ENCODE data around the gene NOP10.

The NOP10 gene

DNA sequence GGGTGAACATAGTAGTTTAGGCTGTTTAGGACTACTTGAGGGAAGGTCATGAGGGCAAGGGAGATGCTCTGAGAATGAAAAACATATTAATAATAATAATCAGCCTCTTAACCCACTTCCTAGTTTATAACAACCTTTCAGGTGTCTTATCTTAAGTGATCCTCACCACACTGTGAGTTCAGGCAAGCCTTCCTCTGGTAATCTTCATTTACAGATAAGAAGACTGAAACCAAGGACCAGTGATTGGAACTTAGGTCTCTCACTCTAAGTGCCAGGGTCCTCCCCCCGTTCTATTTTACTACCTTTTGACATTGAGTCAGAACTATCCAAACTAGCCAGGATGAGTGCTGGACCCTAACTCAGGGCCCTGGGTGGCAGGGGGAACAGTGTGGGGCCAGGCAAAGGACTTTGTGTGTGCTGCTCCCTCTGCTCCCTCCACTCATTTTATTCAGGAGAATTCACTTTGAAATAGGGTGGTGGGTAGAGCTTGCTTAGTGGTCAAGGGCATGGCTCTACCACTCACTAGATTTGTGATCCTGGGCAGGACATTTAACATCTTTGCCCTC is 5.9 kb upstream of the NOP10 start:
- TF ChIP-seq POLR2AphosphoS5 (IDR thresholded peaks at IDR 0.05; ENCODE audit: low read depth, low read length) (no peak), REST (IDR thresholded peaks at IDR 0.05; ENCODE audit: insufficient read depth in 1 of 2, low read depth in 2 of 2, low read length in 2 of 2) (no peak), SIN3A (IDR thresholded peaks at IDR 0.05; ENCODE audit: borderline replicate concordance, insufficient read depth, low read length) (no peak)

DNA sequence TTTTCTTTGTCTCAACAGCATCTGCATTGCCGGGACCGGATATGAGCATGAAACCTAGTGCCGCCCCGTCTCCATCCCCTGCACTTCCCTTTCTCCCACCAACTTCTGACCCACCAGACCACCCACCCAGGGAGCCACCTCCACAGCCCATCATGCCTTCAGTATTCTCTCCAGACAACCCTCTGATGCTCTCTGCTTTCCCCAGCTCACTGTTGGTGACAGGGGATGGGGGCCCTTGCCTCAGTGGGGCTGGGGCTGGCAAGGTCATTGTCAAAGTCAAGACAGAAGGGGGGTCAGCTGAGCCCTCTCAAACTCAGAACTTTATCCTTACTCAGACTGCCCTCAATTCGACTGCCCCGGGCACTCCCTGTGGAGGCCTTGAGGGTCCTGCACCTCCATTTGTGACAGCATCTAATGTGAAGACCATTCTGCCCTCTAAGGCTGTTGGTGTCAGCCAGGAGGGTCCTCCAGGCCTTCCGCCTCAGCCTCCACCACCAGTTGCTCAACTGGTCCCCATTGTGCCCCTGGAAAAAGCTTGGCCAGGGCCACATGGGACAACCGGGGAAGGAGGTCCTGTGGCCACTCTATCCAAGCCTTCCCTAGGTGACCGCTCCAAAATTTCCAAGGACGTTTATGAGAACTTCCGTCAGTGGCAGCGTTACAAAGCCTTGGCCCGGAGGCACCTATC is 5.2 kb upstream of the NOP10 start:
- TF ChIP-seq TAF1 (IDR thresholded peaks at IDR 0.05; ENCODE audit: borderline replicate concordance, insufficient read depth, low read length) (no peak), SIN3A (IDR thresholded peaks at IDR 0.05; ENCODE audit: borderline replicate concordance, insufficient read depth, low read length) (no peak), REST (IDR thresholded peaks at IDR 0.05; ENCODE audit: insufficient read depth in 1 of 2, low read depth in 2 of 2, low read length in 2 of 2) (no peak), FOXP2 (optimal IDR thresholded peaks at IDR 0.05; ENCODE audit: borderline replicate concordance, extremely low read depth, extremely low read length, insufficient read depth) (no peak), POLR2AphosphoS5 (IDR thresholded peaks at IDR 0.05; ENCODE audit: low read depth, low read length) (no peak)

- no peak for TF ChIP-seq TAF1 (IDR thresholded peaks at IDR 0.05; ENCODE audit: borderline replicate concordance, insufficient read depth, low read length)
- TF ChIP-seq FOXP2 (optimal IDR thresholded peaks at IDR 0.05; ENCODE audit: borderline replicate concordance, extremely low read depth, extremely low read length, insufficient read depth), result no peak
- TF ChIP-seq SIN3A (IDR thresholded peaks at IDR 0.05; ENCODE audit: borderline replicate concordance, insufficient read depth, low read length), result no peak
- TF ChIP-seq POLR2AphosphoS5 (IDR thresholded peaks at IDR 0.05; ENCODE audit: low read depth, low read length), result no peak
Measured at GRCh38 chr15:34341381-34342212, 1.3 kb downstream of the NOP10 start.

DNA sequence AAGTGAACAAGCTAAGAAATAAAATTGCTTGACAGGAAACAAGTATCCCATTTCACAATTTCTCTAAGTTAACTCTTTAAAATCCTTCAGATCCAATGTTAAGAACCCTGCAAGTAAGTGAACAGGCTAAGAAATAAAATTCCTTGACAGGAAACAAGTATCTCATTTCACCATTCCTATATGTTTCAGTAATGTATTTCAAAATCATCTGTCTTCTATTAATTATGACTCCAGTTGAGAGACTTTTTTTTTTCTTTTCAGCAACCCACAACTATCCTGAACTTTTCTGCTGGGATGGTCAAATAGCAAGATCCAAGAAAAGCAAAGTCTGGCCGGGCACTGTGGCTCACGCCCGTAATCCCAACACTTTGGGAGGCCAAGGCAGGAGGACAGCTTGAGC is 3.0 kb downstream of the NOP10 start:
- TF ChIP-seq FOXP2 (optimal IDR thresholded peaks at IDR 0.05; ENCODE audit: borderline replicate concordance, extremely low read depth, extremely low read length, insufficient read depth), result no peak
- TF ChIP-seq REST (IDR thresholded peaks at IDR 0.05; ENCODE audit: insufficient read depth in 1 of 2, low read depth in 2 of 2, low read length in 2 of 2), result no peak
- no peak for TF ChIP-seq POLR2AphosphoS5 (IDR thresholded peaks at IDR 0.05; ENCODE audit: low read depth, low read length)
- no peak for TF ChIP-seq SIN3A (IDR thresholded peaks at IDR 0.05; ENCODE audit: borderline replicate concordance, insufficient read depth, low read length)
- no peak for TF ChIP-seq TAF1 (IDR thresholded peaks at IDR 0.05; ENCODE audit: borderline replicate concordance, insufficient read depth, low read length)

DNA sequence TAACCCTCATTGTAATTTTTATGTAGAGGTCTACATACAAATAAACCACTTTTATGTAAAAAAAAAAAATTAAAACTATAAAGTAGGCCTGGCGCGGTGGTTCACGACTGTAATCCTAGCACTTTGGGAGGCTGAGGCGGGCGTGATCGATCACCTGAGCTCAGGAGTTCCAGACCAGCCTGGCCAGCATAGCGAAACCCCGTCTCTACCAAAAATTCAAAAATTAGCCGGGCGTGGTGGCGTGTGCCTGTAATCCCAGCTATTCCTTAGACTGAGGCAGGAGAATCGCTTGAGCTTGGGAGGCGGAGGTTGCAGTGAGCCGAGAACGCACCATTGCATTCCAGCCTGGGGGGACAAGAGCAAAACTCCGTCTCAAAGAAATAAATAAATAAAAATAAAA is 4.6 kb downstream of the NOP10 start:
- TF ChIP-seq TAF1 (IDR thresholded peaks at IDR 0.05; ENCODE audit: borderline replicate concordance, insufficient read depth, low read length), result no peak
- TF ChIP-seq REST (IDR thresholded peaks at IDR 0.05; ENCODE audit: insufficient read depth in 1 of 2, low read depth in 2 of 2, low read length in 2 of 2), result no peak
- no peak for TF ChIP-seq SIN3A (IDR thresholded peaks at IDR 0.05; ENCODE audit: borderline replicate concordance, insufficient read depth, low read length)
- TF ChIP-seq POLR2AphosphoS5 (IDR thresholded peaks at IDR 0.05; ENCODE audit: low read depth, low read length), result no peak
- no peak for TF ChIP-seq FOXP2 (optimal IDR thresholded peaks at IDR 0.05; ENCODE audit: borderline replicate concordance, extremely low read depth, extremely low read length, insufficient read depth)
